HUDEP-2 (cell line): ENCODE results near the gene FAHD2B.
"Not testable (repeated sequence)": the region's sequence is repeated elsewhere in the genome, so short reads cannot be mapped to it uniquely, and the experiment has no call there.

ENCODE experiments used
- DNase-seq, 76 experiments: peaks; one replicate each; lab custom pipeline; 2025; ENCODE audit not compliant: unreplicated experiment in 76 of 76; lab: John Stamatoyannopoulos, UW

FAHD2B gene, protein sequence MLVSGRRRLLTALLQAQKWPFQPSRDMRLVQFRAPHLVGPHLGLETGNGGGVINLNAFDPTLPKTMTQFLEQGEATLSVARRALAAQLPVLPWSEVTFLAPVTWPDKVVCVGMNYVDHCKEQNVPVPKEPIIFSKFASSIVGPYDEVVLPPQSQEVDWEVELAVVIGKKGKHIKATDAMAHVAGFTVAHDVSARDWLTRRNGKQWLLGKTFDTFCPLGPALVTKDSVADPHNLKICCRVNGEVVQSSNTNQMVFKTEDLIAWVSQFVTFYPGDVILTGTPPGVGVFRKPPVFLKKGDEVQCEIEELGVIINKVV

DNA sequence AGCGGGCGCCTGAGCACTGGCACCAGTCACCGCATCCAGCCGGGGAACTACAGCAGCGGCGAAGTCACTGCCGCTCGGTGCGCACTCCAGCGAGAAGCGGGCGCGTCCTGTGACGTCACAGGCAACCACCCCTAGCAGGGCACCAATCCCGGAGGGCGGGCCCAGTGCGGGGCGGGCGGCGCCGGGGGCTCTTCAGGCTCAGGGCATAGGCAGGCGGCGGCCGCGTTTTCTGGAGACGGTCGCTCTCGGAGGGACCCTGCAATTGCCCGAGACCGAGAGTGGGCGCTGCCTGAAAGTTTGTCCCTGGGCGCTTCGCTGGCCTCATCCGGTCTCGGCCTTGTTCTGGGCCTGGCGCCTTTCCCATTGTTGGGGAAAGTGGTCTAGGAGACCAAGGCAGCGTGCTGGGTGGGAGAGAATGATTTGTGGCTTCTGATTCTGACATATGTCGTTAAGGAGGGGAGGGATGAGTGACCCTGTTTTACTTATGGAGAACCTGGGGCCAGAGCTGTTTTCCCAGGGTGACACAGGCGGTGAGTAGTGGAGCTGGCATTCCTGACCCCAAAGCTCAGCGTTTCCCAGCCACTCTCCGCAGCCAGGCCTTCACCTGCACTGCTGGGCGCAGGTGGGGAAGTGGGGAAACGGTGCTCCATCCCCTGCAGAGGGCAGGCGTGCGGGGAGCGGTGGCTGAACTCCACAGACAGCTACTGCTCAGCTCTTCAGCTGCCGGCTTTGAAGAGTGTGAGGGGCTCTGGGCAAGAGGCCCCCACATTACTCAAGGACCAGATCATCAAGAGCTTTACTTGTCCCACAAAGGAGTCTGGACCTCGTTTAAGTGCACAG, at the start of gene FAHD2B:
FAHD2B (minus strand) TSS at position 111 of the 840 bp plus-strand sequence. CDS start 3,176 bp downstream, outside the sequence.
- peak in 69 of 76 experiments; percentile 7 to 81 (median 57) for DNase-seq

DNA sequence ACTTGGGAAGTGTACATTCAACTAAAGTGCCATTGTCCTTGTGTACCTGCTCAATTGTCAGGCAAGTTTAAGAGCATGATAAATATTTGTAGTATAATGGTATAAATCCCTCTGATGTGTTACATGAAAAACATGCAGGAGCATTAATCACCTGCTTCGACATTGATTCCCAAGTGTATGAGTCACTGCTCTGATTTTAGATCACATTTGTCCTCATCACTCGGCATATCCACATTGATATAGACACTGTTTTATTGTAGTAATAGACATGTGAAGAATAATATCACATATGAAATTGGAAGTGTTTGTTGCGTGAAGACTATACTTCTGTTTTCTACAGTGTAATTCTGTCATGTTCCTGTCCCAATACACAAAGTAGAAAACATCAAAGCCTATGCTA, 49.3 kb upstream of the FAHD2B start:
- not testable (repeated sequence) for DNase-seq

DNA sequence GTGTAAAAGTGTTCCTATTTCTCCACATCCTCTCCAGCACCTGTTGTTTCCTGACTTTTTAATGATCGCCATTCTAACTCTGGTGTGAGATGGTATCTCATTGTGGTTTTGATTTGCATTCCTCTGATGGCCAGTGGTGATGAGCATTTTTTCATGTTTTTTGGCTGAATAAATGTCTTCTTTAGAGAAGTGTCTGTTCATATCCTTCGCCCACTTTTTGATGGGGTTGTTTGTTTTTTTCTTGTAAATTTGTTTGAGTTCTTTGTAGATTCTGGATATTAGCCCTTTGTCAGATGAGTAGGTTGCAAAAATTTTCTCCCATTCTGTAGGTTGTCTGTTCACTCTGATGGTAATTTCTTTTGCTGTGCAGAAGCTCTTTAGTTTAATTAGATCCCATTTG, 34.4 kb upstream of the FAHD2B start:
- DNase-seq, result not testable (repeated sequence)

DNA sequence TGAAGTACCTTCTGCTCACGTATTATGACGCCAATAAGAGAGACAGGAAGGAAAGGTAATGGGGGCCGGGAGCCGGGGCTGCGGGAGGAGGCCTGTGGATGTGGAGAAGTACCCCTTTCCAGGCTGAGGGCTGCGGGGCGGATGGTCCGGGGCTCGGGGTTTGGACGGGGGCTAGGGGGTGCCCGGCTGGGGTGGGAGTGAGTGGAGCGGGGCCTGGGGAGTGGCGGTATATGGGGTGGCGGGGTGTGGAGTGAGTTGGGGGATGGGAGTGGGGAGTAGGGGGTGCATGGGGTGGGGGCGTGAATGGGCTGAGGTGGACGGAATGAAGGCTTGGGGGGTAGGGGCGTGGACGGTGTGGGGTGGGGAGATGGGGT, 19.2 kb upstream of the FAHD2B start:
- not testable (repeated sequence) for DNase-seq

DNA sequence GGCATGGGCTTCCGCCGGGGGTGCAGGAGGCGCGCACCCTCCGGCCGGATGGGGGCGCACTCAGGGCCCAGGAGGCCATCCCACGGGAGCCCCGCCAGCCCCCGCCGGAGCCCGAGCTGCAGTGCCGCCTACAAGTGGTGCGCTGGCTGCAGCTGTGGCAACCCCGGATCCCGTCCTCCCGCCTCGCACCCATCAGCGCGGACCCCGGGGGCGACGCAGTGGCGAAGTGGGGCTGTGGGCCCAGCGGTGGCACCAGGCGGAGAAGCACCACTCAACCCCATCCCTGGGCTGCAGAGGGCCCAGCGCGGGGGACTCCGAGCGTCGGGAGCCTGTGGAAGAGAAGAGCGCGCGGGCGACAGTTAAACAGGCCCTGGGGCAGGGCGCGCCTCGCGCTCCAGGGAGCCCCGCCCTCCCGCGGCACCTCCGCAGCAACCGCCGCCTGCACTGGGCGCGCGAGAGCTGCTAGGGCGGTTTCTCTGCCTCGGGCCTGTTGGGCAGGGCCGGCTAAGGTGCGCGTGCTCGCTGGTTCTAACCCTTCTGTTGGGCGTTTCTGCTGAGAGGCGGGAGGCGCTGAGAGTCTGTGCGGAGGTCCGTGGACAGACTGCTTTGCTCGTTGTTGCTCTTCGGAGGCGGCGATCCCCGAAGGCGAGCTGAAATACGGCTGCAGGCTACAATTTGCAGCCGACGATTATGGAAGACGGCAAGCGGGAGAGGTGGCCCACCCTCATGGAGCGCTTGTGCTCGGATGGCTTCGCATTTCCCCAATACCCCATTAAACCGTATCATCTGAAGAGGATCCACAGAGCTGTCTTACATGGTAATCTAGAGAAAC, 18.6 kb upstream of the FAHD2B start, which contains the start of gene ANKRD36:
ANKRD36 (plus strand) TSS at position 104 of the 832 bp plus-strand sequence; CDS start at position 691, 587 bp downstream.
- not testable (repeated sequence) for DNase-seq

DNA sequence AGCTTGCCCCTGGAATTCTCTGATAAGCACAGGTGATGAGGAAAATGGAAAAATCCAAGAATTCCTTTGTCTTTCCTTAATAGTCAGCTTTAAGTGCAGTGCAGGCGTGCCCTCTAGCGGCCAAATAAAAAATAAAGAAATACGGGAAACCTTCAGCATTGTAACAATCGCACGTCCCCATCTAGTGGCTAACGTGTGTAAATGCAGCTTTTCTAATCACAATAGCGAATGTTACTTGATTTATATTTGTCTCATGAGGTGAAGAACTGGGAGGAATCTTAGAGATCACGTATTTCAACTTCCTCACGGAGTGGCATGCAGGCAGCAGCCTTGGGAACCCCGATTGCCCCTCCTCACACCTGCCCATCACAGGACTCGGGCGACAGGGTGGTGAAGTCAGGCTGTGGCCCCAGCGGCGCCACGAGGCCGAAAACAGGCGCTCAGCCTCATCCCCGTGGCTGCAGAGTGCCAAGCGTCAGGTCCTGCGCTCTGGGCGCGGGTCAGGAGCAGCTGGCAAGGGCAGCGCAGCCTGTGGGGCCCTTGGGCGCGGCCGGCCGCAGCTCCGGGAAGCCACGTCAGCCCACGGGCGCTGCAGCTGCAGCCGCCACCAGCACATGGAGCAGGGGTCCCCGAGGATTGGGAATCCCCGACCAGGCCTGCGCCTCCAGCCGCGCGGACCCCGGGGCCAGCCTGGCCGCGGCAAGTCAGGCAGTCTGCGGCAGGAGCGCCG, 17.8 kb upstream of the FAHD2B start:
- DNase-seq, result not testable (repeated sequence)

DNA sequence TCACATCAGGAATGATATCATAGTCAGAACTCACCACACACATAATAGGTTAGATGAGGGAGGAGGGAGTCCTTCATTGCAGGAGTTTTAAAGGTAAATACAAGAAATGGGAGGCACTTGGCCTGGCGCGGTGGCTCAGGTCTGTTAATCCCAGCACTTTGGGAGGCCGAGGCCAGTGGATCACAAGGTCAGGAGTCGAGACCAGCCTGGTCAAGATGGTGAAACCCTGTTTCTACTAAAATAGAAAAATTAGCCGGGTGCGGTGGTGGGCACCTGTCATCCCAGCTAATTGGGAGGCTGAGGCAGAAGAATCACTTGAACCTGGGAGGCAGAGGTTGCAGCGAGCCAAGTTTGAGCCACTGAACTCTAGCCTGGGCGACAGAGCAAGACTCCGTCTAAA, 16.6 kb upstream of the FAHD2B start:
- not testable (repeated sequence) for DNase-seq

DNA sequence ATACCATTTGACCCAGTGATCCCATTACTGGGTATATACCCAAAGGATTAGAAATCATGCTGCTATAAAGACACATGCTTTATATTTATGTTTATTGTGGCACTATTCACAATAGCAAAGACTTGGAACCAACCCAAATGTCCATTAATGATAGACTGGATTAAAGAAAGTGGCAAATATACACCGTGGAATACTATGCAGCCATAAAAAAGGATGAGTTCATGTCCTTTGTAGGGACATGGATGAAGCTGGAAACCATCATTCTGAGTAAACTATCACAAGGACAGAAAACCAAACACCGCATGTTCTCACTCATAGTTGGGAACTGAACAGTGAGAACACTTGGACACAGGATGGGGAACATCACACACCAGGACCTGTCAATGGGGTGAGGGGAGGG, 12.2 kb upstream of the FAHD2B start:
- not testable (repeated sequence) for DNase-seq

DNA sequence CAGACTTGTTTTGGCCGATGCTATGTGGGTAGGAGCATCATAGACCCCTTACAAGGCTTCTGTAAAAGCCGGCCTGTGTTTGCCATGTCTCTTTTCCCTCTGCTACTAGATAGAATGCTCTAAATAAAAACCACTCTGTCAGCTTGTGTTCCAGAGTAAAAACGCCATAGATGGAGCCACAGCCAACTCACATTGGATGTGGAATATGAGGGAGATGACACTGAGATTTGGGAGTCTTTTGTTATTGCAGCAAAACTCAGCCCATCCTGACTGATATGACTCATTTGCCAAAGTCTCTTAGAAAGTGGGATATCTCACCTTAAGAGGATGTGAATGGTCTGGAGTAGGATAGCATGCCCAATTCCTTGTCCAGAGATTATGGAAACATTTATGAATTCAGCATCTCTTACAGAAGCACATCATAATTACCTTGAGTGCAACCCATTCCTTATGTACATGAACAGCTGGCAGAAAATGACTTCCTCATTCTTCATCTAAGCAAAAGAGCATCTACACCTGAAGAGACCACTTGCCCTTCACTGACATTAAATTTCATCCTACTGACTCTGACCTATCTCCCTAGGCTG, 4.2 kb upstream of the FAHD2B start:
- not testable (repeated sequence) for DNase-seq

DNA sequence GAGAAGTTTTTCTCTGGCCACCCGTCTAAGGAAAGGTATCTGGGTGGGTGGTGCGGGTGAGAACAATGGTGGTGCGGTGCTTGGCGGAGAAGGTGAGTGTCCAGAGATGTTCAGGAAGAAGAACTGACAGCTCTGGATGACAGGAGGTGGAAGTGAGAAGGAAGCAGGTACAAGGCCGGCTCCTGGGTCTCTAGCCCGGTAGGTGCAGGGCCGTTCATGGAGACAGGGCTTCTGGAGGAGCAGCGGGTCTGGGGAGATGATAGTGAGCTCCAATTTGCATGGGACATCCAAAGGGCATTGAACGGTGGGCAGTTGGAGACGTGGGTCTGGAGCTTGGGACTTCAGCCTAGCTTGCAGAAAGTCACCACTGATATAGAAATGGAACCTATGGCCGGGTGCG, 979 bp upstream of the FAHD2B start:
- DNase-seq, result no peak

DNA sequence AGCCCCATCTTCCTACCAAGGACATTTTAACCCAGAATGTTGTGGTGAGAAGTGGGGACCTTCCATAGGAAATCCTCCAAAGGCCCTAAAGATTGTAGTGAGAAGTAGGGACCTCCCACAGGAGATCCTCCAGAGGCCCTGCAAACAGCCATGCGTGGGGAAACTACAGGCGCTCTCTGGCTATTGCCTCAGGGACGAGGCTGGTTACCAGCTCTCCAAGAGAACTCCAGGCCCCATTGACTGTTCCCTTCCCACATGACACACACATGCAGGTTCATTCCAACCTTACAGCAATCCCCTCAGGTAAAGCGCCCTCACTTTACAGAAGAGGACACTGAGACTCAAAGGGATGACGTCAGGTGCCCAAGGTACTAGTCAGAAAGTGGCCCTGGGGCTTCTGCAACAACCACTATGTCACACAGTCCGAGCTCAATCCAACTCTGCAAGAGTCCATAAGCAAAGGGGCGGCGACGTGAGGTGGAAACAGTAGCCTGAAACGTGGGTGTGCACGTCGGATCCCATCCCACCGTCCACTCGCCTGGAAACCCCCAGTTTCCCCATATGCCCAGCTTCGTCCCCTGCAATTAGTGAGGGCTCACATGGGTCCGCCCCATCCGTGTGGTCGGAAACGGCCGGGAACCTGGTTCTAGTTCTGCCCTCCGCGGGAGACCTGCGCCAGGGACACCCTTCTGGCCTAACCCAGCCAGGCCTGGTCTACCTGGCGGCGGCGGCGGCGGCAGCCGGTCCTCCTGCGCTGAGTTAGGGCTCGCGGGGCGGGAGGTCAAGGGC, 505 bp downstream of the FAHD2B start:
- peak in 1 of 76 experiments; percentile 3 for DNase-seq

DNA sequence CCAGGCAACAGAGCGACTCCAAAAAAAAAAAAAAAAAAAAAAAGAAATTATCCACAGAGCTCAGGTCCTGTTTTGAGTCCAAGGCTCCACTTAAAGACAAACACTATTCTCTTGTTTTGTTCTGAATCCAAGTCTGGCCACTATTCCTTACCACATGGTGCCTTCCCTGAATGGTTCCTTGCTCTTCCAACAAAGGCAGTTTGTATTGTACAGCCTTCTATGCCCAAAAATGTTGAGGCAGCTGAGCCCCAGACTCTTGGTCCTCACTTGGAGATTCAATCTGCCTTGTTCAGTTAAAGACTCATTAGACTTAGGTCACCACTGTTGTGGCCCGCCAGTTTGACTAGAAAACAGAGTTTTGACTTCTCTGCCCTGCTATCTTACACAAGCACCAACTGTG, 1.7 kb downstream of the FAHD2B start:
- not testable (repeated sequence) for DNase-seq

DNA sequence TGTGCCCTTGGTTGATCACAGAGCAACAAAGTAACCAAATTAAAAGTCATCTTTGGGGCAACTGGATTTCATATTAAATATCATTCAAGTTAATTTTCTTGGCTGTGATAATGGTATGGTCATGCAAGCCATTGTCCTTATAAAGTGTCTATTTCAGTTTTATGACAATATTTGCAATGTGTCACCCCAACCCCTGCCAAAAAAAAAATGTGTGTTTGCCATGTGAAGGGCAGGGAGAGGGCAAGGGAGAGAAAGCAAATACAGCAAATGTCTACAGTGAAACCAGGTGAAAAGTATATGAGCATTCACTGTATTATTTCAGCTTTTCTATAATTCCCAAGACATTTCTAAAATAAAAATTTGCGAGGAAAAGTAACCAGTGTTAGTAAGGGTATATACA, 6.0 kb downstream of the FAHD2B start:
- not testable (repeated sequence) for DNase-seq

DNA sequence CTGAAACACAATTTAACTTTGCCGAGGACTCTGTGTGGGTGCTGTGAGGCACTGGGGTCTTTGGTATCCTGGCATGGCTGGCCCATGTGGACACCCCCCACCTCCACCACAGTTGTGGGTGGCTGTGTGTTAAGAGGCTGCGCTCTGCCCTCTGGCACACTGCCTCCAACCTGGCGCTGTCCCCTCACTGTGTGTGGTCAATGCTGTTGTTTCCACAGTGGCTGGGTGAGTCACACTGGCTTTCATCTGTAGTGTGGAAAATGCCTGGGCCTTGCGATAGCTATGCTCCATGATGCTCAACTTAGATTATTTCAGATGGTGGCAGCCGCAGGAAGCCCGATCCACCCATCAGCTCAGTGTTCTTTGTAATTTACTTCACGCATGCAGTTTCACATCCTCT, 9.6 kb downstream of the FAHD2B start:
- DNase-seq, result not testable (repeated sequence)

DNA sequence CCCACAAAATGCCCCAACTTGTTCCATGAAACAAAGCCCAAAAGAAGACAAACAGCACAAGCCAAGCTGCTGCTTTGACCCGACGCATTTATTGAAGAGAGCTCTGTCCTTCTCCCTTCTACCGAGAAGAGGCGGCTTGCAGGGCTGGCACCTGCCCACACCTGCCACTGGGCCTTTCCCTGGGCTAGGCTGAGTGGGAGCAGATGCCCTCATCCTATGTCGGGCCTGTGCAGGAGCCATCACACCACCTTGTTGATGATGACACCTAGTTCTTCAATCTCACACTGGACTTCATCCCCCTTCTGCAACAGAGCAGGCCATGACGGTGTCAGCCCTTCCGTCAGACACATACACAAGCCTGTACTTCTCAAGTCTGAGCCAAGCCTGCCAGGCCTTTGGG, 11.2 kb downstream of the FAHD2B start:
- not testable (repeated sequence) for DNase-seq

DNA sequence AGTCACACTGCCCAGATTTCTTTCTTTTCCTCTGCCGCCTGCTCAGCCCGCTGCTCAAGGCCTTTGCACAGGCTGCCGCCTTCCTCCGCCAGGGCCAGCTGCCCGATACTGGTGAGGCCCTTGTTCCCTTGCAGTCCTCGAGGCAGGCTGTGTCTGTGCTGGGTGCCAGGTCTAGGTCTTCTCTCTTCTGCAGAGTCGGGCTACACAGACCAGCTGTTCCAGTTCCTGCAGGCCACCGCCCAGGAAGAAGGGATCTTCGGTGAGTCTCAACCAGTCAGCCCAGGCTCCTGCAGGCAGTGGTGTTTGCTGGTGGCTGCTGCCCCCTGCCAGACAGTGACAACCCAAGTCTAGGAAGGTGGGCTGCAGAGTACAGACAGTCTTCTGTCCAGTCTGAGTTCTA, 12.5 kb downstream of the FAHD2B start:
- not testable (repeated sequence) for DNase-seq

DNA sequence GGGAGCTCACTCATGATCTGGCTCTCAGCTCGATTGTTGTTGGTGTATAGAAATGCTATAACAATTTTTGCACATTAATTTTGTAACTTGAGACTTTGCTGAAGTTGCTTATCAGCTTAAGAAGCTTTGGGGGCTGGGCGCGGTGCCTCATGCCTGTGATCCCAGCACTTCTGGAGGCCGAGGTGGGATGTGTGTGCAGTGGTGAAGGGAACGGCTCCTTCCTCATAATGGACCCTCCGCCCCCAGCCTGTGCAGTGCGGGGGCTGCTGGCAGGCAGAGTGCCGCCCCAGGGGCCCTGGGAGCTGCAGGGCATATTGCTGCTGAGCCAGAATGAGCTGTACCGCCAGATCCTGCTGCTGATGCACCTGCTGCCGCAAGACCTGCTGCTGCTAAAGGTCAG, 13.8 kb downstream of the FAHD2B start:
- not testable (repeated sequence) for DNase-seq

DNA sequence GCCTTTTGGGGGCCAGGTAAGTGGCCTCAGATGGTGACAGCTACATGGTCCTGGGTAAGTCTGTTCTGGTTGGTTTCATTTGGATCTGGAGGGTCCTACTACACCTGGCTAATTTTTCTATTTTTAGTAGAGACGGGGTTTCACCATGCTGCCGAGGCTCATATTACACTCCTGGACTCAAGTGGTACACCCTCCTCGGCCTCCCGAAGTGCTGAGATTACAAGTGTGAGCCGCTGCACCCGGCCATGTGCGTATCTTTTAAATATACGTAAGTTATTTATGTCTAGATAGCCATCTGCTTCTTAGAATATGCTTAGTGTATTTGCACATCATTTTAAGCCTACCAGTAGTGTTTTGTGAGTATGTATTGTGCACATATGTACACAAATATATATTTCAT, 17.5 kb downstream of the FAHD2B start:
- not testable (repeated sequence) for DNase-seq

DNA sequence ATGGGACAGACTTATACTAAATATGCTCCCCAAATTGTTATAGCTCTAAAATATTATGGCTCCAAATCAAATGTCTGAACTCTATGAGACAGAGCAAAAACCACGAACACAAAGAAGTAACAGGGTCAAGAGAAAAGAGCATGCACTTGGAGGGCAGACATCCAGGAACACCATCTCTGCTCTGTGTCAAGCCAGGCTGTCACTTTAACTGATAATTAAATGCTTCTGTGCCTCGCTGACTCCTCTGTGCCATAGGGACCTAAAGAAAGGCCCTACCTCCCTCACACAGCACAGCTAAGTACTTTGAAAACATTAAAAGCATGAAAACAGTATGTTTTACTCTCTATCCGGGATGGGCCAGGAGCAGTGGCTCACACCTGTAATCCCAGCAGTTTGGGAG, 23.8 kb downstream of the FAHD2B start:
- DNase-seq, result not testable (repeated sequence)
